HCT116 (cell line): Measurements from ENCODE around the gene HSD3B2. TPM values are rescaled to one million over a fixed set of nuclear protein-coding genes. Genes with fewer than 3 reads are reported as not detected.

Experiments used
- ATAC-seq: fragments of 200-7000 bp; cut with Tn5 transposase; 2 replicates; pipeline ENCODE4 v1.9.1; 2020; ENCODE audit warnings: mild to moderate bottlenecking, moderate library complexity
- BruUV-seq: library from RNA; stranded (reverse); fragments of 400-500 nt; replicated peaks from 2 replicates; lab custom pipeline; 2021; lab: Mats Ljungman, UMichigan
- CTCF ChIA-PET: fragments of 300-600 bp; sonication (Branson Sonifier 250); formaldehyde crosslinking; loops from one replicate; lab custom pipeline; 2021; ENCODE audit warnings: antibody characterized with exemption; lab: Charles Lee
- POLR2A ChIA-PET: fragments of 300-600, 350-600 bp; sonication (Branson Sonifier 250); formaldehyde crosslinking; loops from one replicate; lab custom pipeline; 2021; ENCODE audit warnings: antibody characterized with exemption; lab: Charles Lee
- RAD21 ChIA-PET, 2 experiments: fragments of 300-600 bp; sonication (Branson Sonifier 250); formaldehyde crosslinking; loops; one replicate each; lab custom pipeline; 2023; ENCODE audit warnings: low total read pairs in 2 of 2; ENCODE audit not compliant: uncharacterized antibody in 2 of 2, unreplicated experiment in 2 of 2, low non-redundant PET in 1 of 2; lab: Charles Lee
- DNase-seq: peaks from one replicate; pipeline ENCODE4 v3.0.0-alpha.2; 2010; ENCODE audit warnings: low read depth, low spot score
- H2AFZ ChIP-seq: fragments of 200-600 bp; shearing (Covaris generic), sonication (generic); 2 replicates; pipeline ENCODE4 v1.6.1; 2017; ENCODE audit warnings: low read depth, mixed run types, mixed read lengths, antibody characterized with exemption, low read length; ENCODE audit not compliant: poor library complexity, severe bottlenecking
- H3K27ac ChIP-seq: 2 replicates; pipeline ENCODE4 v1.5.1; 2012; ENCODE audit warnings: low read depth, low read length
- H3K27me3 ChIP-seq: fragments of 200-600 bp; sonication (generic); 2 replicates; pipeline ENCODE4 v1.6.1; 2016; ENCODE audit warnings: mixed run types, low read length, mixed read lengths; ENCODE audit not compliant: insufficient read depth
- H3K36me3 ChIP-seq, 2 experiments: fragments of 200-500 bp in 1 of 2; fragments of 200-600 bp in 1 of 2; sonication (Bioruptor generic) in 1 of 2; sonication (generic) in 1 of 2; 2 replicates each; pipeline versions ENCODE4 v1.5.1 to v1.6.1; 2014 to 2016; ENCODE audit warnings: low read length in 2 of 2, inconsistent platforms in 1 of 2, mixed read lengths in 1 of 2, mixed run types in 1 of 2; ENCODE audit not compliant: insufficient read depth in 2 of 2, control insufficient read depth in 1 of 2
- H3K4me1 ChIP-seq, 2 experiments: fragments of 200-600 bp in 1 of 2; sonication (generic) in 1 of 2; 2 replicates each; pipeline versions ENCODE4 v1.5.1 to v1.6.1; 2012 to 2017; ENCODE audit warnings: low read length in 2 of 2, inconsistent platforms in 1 of 2, mild to moderate bottlenecking in 1 of 2, mixed read lengths in 1 of 2, mixed run types in 1 of 2, moderate library complexity in 1 of 2; ENCODE audit not compliant: insufficient read depth in 2 of 2, control insufficient read depth in 1 of 2
- H3K4me2 ChIP-seq: fragments of 200-600 bp; sonication (generic); 2 replicates; pipeline ENCODE4 v1.6.1; 2017; ENCODE audit warnings: mixed run types, low read length, mixed read lengths
- H3K4me3 ChIP-seq, 2 experiments: fragments of 200-600 bp in 1 of 2; sonication (generic) in 1 of 2; replicated peaks in 1 of 2; 2 replicates each; pipeline ENCODE4 v1.5.1; 2011 to 2016; ENCODE audit warnings: low read length in 2 of 2, control low read depth in 1 of 2, low read depth in 1 of 2, mild to moderate bottlenecking in 1 of 2, mixed read lengths in 1 of 2, mixed run types in 1 of 2
- H3K79me2 ChIP-seq: fragments of 200-600 bp; sonication (generic); 2 replicates; pipeline ENCODE4 v1.6.1; 2017; ENCODE audit warnings: mild to moderate bottlenecking, mixed run types, low read length, moderate library complexity, mixed read lengths; ENCODE audit not compliant: insufficient read depth
- H3K9ac ChIP-seq: fragments of 200-600 bp; sonication (generic); 2 replicates; pipeline ENCODE4 v1.6.1; 2016; ENCODE audit warnings: low read length, mixed read lengths
- H3K9me2 ChIP-seq: fragments of 200-600 bp; sonication (generic), shearing (Covaris generic); 2 replicates; pipeline ENCODE4 v1.6.1; 2017; ENCODE audit warnings: mixed run types, mild to moderate bottlenecking, moderate library complexity; ENCODE audit not compliant: insufficient read depth
- H3K9me3 ChIP-seq, 2 experiments: fragments of 200-500 bp in 1 of 2; fragments of 200-600 bp in 1 of 2; sonication (Bioruptor generic) in 1 of 2; sonication (generic) in 1 of 2; 2 replicates each; pipeline ENCODE4 v1.6.1; 2014 to 2017; ENCODE audit warnings: low read length in 2 of 2, mixed read lengths in 2 of 2, inconsistent platforms in 1 of 2, low read depth in 1 of 2, mild to moderate bottlenecking in 1 of 2, mixed run types in 1 of 2, moderate library complexity in 1 of 2; ENCODE audit not compliant: control insufficient read depth in 1 of 2, insufficient read depth in 1 of 2
- H4K20me1 ChIP-seq: fragments of 200-600 bp; sonication (generic), shearing (Covaris generic); 2 replicates; pipeline ENCODE4 v1.6.1; 2017; ENCODE audit warnings: mixed run types, mild to moderate bottlenecking, moderate library complexity; ENCODE audit not compliant: insufficient read depth
- CEBPB ChIP-seq: IDR thresholded peaks from 2 replicates; pipeline ENCODE4 v1.6.1; 2012; ENCODE audit warnings: low read depth
- POLR2A ChIP-seq: IDR thresholded peaks from 2 replicates; pipeline ENCODE4 v1.7.0; 2011; ENCODE audit warnings: borderline replicate concordance; ENCODE audit not compliant: insufficient read depth, insufficient read length; ENCODE audit errors: extremely low read depth
- POLR2AphosphoS5 ChIP-seq: IDR thresholded peaks from 2 replicates; pipeline ENCODE4 v1.6.1; 2011; ENCODE audit warnings: mild to moderate bottlenecking, low read depth, low read length, moderate library complexity
- RAD21 ChIP-seq: IDR thresholded peaks from 2 replicates; pipeline ENCODE4 v1.6.1; 2012; ENCODE audit warnings: low read depth, mild to moderate bottlenecking
- SP1 ChIP-seq: IDR thresholded peaks from 2 replicates; pipeline ENCODE4 v1.6.1; 2012; ENCODE audit warnings: low read depth
- SRF ChIP-seq: IDR thresholded peaks from 2 replicates; pipeline ENCODE4 v1.6.1; 2012; ENCODE audit warnings: low read depth
- ZFX ChIP-seq: fragments of 450-650 bp; IDR thresholded peaks from 2 replicates; pipeline ENCODE4 v1.6.1; 2017
- ZNF274 ChIP-seq: fragments of 200-500 bp; sonication (Bioruptor generic); IDR thresholded peaks from 2 replicates; pipeline ENCODE4 v1.6.1; 2014; ENCODE audit warnings: mild to moderate bottlenecking, low read depth, low read length, inconsistent platforms
- intact Hi-C: fragments of 100-400 bp; cut with micrococcal nuclease; formaldehyde crosslinking; loops from 2 replicates; pipeline ENCODE4 v1.10.0; 2022
- total RNA-seq: library from RNA; stranded (reverse); gene quantifications from one replicate; pipeline ENCODE4 v1.2.1, GENCODE V29; 2021; ENCODE audit not compliant: unreplicated experiment
- TF ChIP-seq, protein P1 (sequence below), 3 experiments: fragments of 200-600 bp in 1 of 3; sonication (generic) in 1 of 3; IDR thresholded peaks in 2 of 3; conservative IDR thresholded peaks in 1 of 3; 2 replicates each; pipeline ENCODE4 v1.5.1; 2012 to 2017; ENCODE audit warnings: low read depth in 2 of 3, low read length in 2 of 3, antibody characterized with exemption in 1 of 3, borderline replicate concordance in 1 of 3, control low read depth in 1 of 3, mild to moderate bottlenecking in 1 of 3, mixed read lengths in 1 of 3, mixed run types in 1 of 3, moderate library complexity in 1 of 3; ENCODE audit not compliant: insufficient read depth in 1 of 3

The HSD3B2 gene
- total RNA-seq, 1 experiment from 2014 or later: 1.4 TPM

DNA sequence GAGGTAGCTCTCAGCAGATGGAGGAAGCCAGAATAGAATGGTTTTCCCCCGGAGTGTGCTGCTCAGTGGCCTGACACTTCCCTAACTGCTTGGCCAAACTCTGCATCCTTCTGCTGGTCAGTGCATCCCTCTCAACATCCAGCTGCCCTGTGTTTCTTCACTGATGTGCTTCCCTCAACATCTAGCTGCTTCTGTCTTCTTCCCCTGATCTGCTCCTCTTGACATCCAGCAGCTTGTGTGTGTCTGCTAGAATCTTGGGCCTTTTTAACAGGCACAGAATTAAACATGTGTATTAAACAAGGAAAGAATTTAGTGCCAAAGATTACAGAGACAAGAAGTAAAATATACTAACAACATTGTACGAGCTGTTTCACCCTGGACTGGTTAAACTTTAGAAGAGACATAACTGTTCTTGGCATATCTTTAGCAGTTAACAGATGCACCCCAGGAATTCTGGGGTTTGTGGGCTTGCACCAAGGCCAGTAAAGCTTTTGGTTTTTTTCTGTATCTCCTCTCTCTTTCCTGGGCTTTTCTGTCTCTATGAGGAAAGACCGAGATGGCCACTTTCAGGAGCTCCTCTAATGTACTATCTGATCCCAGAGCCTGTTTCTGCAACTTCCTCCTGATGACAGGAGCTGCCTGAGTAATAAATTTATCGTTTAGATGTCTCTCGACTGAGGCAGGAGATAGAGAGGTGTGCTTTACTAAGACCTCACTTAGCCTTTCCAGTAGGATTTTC is 57.3 kb downstream of the HSD3B2 start:
- Histone ChIP-seq H3K4me1 (peaks cover 0 to 4% of the 10 kb centered on the region in 2 experiments; a peak in 2 of 4 replicates), H3K27ac (no peak overlapping the region), H3K79me2 (no peaks in the 10 kb centered on the region), H2AFZ (no peak overlapping the region), H4K20me1 (no peaks in the 10 kb centered on the region), H3K27me3 (peaks cover 16% of the 10 kb centered on the region; the same call in 1 of the 2 replicates), H3K36me3 (no peaks in the 10 kb centered on the region), H3K4me3 (no peak overlapping the region)
- ChIA-PET POLR2A (no interaction called here), CTCF (no interaction called here)
- DNase-seq: no peak
- no peak for TF ChIP-seq ZNF274
- no peak for TF ChIP-seq ZFX
- TF ChIP-seq RAD21: no peak
- TF ChIP-seq CEBPB: no peak
- no peak for TF ChIP-seq SP1
- TF ChIP-seq POLR2A: no peak
- no peak for TF ChIP-seq POLR2AphosphoS5
- no peak for TF ChIP-seq SRF
- TF ChIP-seq, protein P1, sequence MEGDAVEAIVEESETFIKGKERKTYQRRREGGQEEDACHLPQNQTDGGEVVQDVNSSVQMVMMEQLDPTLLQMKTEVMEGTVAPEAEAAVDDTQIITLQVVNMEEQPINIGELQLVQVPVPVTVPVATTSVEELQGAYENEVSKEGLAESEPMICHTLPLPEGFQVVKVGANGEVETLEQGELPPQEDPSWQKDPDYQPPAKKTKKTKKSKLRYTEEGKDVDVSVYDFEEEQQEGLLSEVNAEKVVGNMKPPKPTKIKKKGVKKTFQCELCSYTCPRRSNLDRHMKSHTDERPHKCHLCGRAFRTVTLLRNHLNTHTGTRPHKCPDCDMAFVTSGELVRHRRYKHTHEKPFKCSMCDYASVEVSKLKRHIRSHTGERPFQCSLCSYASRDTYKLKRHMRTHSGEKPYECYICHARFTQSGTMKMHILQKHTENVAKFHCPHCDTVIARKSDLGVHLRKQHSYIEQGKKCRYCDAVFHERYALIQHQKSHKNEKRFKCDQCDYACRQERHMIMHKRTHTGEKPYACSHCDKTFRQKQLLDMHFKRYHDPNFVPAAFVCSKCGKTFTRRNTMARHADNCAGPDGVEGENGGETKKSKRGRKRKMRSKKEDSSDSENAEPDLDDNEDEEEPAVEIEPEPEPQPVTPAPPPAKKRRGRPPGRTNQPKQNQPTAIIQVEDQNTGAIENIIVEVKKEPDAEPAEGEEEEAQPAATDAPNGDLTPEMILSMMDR (IDR thresholded peaks at IDR 0.05 in 2 of 3, conservative IDR thresholded peaks at IDR 0.05 in 1 of 3; ENCODE audit: borderline replicate concordance in 1 of 3, insufficient read depth in 1 of 3, low read depth in 2 of 3, low read length in 2 of 3): no peak
- TF ChIP-seq, all 23 proteins: peak for 0
- no peak overlapping the region for H3K4me2 ChIP-seq
- no peak overlapping the region for H3K9ac ChIP-seq
- no peaks in the 10 kb centered on the region for H3K9me2 ChIP-seq
- no TSS peak for BruUV-seq
- ATAC-seq: no peak
- no peaks in the 10 kb centered on the region for H3K9me3 ChIP-seq
- RAD21 ChIA-PET: no interaction called here
- intact Hi-C loops: loop anchor here (10.0 kb wide), 1 partner anchor 203 kb away; no protein-coding TSS in a partner anchor

Other genes with a start within 250 kb of the HSD3B2 start
- not detected for gene HAO2, start 46.4 kb upstream of the HSD3B2 start, total RNA-seq
- gene HSD3B1, start 92.1 kb downstream of the HSD3B2 start, total RNA-seq: not detected
- 5.9 TPM for gene ZNF697, start 233.1 kb downstream of the HSD3B2 start, total RNA-seq